Ishikawa (cell line): Measurements from ENCODE around the gene TENM3.

Source experiments
- CEBPB ChIP-seq: IDR thresholded peaks from 2 replicates; pipeline ENCODE4 v1.6.1; 2012
- CREB1 ChIP-seq: IDR thresholded peaks from 2 replicates; pipeline ENCODE4 v1.6.1; 2012; ENCODE audit warnings: low read depth
- EGR1 ChIP-seq: IDR thresholded peaks from 2 replicates; pipeline ENCODE4 v1.6.1; 2012
- EP300 ChIP-seq: IDR thresholded peaks from 2 replicates; pipeline ENCODE4 v1.6.1; 2012; ENCODE audit warnings: borderline replicate concordance
- FOXM1 ChIP-seq: IDR thresholded peaks from 2 replicates; pipeline ENCODE4 v1.6.1; 2012; ENCODE audit warnings: low read depth, borderline replicate concordance
- NFIC ChIP-seq: IDR thresholded peaks from 2 replicates; pipeline ENCODE4 v1.6.1; 2012
- RAD21 ChIP-seq: IDR thresholded peaks from 2 replicates; pipeline ENCODE4 v1.6.1; 2012; ENCODE audit warnings: low read depth
- TAF1 ChIP-seq: IDR thresholded peaks from 2 replicates; pipeline ENCODE4 v1.6.1; 2012; ENCODE audit warnings: low read depth, mild to moderate bottlenecking
- TCF12 ChIP-seq: IDR thresholded peaks from 2 replicates; pipeline ENCODE4 v1.6.1; 2012; ENCODE audit warnings: low read depth
- TEAD4 ChIP-seq: IDR thresholded peaks from 2 replicates; pipeline ENCODE4 v1.6.1; 2012
- USF1 ChIP-seq: IDR thresholded peaks from 2 replicates; pipeline ENCODE4 v1.6.1; 2012
- YY1 ChIP-seq: IDR thresholded peaks from 2 replicates; pipeline ENCODE4 v1.6.1; 2012; ENCODE audit warnings: low read depth
- ZBTB7A ChIP-seq: IDR thresholded peaks from 2 replicates; pipeline ENCODE4 v1.6.1; 2012; ENCODE audit warnings: low read depth
- TF ChIP-seq, protein P1 (sequence below): IDR thresholded peaks from 2 replicates; pipeline ENCODE4 v1.6.1; 2012; ENCODE audit warnings: low read depth, mild to moderate bottlenecking
- TF ChIP-seq, protein P2 (sequence below): IDR thresholded peaks from 2 replicates; pipeline ENCODE4 v1.6.1; 2012

Gene TENM3

GRCh38 chr4:182238355-182238931, 4.8 kb upstream of the TENM3 start:
- no peak for TF ChIP-seq CEBPB
- TF ChIP-seq EP300, result no peak
- no peak for TF ChIP-seq YY1
- TF ChIP-seq TEAD4, result no peak
- TF ChIP-seq CREB1, result no peak
- TF ChIP-seq, protein P1, sequence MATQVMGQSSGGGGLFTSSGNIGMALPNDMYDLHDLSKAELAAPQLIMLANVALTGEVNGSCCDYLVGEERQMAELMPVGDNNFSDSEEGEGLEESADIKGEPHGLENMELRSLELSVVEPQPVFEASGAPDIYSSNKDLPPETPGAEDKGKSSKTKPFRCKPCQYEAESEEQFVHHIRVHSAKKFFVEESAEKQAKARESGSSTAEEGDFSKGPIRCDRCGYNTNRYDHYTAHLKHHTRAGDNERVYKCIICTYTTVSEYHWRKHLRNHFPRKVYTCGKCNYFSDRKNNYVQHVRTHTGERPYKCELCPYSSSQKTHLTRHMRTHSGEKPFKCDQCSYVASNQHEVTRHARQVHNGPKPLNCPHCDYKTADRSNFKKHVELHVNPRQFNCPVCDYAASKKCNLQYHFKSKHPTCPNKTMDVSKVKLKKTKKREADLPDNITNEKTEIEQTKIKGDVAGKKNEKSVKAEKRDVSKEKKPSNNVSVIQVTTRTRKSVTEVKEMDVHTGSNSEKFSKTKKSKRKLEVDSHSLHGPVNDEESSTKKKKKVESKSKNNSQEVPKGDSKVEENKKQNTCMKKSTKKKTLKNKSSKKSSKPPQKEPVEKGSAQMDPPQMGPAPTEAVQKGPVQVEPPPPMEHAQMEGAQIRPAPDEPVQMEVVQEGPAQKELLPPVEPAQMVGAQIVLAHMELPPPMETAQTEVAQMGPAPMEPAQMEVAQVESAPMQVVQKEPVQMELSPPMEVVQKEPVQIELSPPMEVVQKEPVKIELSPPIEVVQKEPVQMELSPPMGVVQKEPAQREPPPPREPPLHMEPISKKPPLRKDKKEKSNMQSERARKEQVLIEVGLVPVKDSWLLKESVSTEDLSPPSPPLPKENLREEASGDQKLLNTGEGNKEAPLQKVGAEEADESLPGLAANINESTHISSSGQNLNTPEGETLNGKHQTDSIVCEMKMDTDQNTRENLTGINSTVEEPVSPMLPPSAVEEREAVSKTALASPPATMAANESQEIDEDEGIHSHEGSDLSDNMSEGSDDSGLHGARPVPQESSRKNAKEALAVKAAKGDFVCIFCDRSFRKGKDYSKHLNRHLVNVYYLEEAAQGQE, result no peak

GRCh38 chr4:182240161-182241130, 2.8 kb upstream of the TENM3 start:
- TF ChIP-seq CEBPB (no peak), ZBTB7A (no peak), TEAD4 (no peak), TAF1 (no peak), TCF12 (no peak), FOXM1 (no peak), CREB1 (no peak), EGR1 (no peak), RAD21 (no peak), USF1 (no peak), YY1 (no peak), NFIC (no peak), EP300 (no peak)
- TF ChIP-seq, protein P1, result no peak
- TF ChIP-seq, protein P2, sequence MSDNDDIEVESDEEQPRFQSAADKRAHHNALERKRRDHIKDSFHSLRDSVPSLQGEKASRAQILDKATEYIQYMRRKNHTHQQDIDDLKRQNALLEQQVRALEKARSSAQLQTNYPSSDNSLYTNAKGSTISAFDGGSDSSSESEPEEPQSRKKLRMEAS, result no peak

DNA sequence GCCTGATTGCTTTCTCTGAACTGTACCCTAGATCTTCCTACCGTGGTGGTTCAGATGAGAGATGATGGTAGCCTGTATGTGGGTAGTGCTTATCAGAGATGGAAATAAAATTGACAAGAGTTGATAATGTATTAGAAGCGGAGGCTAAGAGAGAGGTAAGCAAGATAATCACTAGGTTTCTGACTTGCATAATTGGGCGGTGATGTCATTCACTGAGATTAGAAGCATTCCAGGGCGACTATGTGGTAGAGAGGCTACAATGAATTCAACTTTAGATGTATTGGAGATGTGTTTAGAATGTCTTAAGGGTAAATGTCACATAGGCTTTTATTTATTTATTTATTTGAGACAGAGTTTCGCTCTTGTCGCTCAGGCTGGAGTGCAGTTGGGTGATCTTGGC, 415 bp upstream of the TENM3 start:
- peak; percentile 71 for TF ChIP-seq TEAD4
- TF ChIP-seq EGR1, result no peak

DNA sequence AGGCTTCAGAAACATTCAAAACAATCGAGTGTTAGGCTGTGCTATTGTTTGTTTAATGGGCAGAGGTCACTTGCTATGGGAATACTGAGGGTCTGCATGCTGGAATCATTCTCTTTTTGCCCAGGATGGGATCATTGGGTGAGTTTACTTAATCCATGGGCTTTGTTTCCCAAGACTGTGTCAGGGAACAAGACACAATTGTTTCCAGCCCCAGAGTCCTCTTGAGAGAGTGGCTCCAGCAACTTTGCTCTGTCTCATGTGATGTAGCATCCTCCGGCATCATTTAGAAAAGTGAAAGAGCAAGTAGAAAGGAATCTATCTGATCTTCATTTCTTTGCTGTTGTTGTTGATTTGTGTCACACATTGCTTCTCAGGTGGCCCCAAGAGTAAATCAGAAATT, 1.8 kb downstream of the TENM3 start:
- TF ChIP-seq TAF1, result no peak
- TF ChIP-seq TCF12, result no peak
- TF ChIP-seq RAD21, result no peak
- no peak for TF ChIP-seq YY1
- no peak for TF ChIP-seq USF1
- no peak for TF ChIP-seq EP300
- TF ChIP-seq TEAD4, result no peak
- TF ChIP-seq, protein P2, result no peak
- TF ChIP-seq ZBTB7A, result no peak
- no peak for TF ChIP-seq FOXM1
- no peak for TF ChIP-seq CREB1
- no peak for TF ChIP-seq EGR1
- TF ChIP-seq CEBPB, result no peak

GRCh38 chr4:182245541-182246215, 2.5 kb downstream of the TENM3 start:
- TF ChIP-seq EP300 (no peak), USF1 (no peak), TCF12 (no peak), CREB1 (no peak), NFIC (no peak), RAD21 (no peak), CEBPB (no peak)
- TF ChIP-seq, protein P1, result no peak
- TF ChIP-seq, protein P2, result no peak
